GM19238 (cell line): ENCODE measurements around the gene FCSK.

Experiments used
- DNase-seq: peaks from one replicate; pipeline ENCODE4 v3.0.0; 2011; ENCODE audit warnings: low spot score; ENCODE audit not compliant: insufficient read length

FCSK gene

DNA sequence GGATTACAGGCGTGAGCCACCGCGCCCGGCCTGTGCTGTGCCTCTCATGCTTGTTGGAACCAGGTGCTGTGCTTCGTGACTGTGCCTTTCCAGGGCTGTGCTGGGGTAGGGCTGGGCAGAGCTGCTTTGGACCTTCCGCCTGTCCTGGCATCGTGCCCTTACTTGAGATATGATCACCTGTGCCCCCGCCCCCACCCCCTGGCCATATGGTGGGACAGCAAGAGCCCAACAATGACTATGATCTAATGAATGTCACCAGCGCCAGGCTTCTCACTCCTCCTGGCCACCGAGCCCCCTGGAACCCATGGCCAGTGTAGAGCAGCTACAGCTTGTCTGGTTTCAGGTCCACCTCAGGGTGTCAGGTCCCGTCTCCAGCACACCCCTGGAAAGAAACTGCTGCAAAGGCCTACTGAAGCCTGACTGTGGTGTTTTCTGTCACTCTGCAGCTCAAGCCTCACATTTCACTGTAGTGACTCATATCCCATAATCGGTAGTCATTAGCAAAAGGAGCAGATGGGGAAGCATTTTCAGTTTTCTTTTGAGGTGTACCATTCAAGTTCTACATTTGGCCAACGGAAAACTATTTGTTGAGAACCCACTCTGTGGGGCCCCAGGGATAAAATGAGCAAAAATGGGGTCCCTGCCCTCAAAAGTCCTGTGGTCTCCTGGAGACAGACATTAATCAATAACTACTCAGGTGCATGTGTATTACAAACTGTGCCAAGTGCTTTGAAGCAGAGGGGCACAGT lies 22.1 kb downstream of the FCSK start:
- peak; percentile 95 for DNase-seq

GRCh38 chr16:70478169-70478568 lies 23.8 kb downstream of the FCSK start:
- no peak for DNase-seq

GRCh38 chr16:70478912-70479341 lies 24.5 kb downstream of the FCSK start:
- no peak for DNase-seq

- DNase-seq, result no peak
Observed at GRCh38 chr16:70480127-70481105, 26.0 kb downstream of the FCSK start.

DNA sequence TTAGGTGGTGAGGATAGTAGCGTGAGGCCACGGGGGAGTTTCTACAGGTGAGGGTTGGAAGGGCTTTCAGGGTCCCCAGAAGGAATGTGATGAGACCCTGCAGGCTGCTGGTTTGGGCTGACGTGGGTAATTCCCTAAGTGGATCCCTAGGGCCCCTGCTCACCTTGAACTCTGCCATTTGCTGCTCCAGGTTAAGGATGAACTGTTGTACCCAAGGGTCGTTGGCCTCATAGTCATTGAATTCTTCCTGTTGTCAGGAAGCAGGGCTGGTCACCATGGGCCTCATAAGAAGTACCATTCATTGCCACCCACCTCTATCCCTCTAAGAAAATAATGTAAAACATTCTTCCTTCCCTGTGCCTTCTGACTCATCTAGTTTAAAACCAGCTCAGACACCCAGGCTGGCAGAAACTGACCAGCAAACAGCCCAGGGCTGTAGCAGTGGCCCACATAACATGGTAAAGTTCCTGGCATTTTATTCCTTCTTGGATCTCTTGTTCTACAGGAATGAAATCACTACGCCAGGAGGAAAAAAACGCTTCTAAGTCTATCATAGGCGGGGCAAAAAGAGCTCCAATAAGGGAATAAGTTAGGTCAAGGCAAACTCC lies 27.6 kb downstream of the FCSK start:
- DNase-seq, result no peak

GRCh38 chr16:70482624-70483023 lies 28.2 kb downstream of the FCSK start:
- no peak for DNase-seq

DNA sequence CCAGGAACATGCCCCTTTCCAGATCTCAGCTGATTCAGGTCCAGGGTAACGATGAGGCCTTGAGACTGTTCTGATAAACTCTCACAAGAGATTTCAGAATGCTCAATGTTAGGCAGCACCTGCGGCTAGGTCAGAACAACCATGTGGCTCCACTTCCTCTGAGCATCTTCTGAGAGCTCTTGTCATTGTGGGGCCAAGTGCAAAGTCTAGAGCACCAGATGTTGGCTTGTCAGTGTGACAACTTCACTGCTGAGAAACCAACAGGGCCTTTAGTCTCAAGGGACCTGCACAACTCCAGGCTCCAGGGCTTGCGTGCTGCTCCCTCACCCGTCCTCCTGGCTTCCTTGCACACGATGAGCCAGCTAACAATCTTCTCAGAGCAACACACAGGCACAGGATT lies 29.0 kb downstream of the FCSK start:
- peak; percentile 45 for DNase-seq

DNA sequence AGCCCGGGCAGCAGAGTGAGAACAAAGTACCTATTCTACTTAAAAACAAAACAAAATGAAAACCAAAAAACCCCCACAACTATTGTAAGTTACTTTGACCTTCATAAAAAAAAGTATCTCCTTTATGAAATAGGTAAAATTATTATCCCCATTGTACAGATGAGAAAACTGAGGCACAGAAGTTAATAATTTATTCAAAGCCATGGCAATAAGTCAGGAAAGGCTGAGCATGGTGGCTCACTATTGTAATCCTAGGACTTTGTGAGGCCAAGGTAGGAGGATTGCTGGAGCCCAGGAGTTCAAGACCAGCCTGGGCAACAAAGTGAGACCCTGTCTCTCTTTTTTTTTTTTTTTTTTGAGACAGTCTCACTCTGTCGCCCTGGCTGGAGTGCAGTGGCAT lies 30.5 kb downstream of the FCSK start:
- no peak for DNase-seq

GRCh38 chr16:70490261-70490660 lies 35.9 kb downstream of the FCSK start:
- no peak for DNase-seq

- no peak for DNase-seq
Observed at GRCh38 chr16:70493802-70494201, 39.4 kb downstream of the FCSK start.

DNA sequence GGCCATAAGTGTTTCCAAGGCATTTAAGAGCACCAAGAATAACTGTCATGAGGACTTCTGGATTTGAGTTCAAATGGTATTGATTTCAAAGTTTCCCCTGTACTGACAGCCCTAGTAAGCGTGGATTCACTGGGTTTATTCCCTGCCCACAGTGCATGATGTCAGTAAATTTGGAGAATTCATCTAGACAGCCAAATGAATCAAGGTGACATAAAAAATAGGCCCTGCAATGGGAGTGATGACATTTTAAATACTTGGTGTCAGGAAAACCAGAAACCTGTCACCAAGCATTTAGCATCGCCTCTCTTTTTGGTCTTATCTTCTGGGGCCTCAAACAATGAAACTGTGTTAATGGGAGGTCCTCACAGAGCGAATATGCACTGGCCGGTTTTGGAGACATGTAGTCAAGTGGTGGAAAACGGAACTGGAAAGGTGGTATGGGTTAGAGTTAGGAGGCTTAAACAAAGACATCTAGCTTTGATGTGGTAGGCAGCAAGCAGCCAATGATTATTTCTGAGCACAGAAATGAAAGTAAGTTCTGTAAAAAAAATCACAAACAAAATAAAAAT lies 39.9 kb downstream of the FCSK start:
- DNase-seq, result no peak

- DNase-seq, result no peak
Observed at GRCh38 chr16:70494777-70495176, 40.4 kb downstream of the FCSK start.

- DNase-seq, result no peak
Observed at GRCh38 chr16:70495425-70496182, 41.2 kb downstream of the FCSK start.

DNA sequence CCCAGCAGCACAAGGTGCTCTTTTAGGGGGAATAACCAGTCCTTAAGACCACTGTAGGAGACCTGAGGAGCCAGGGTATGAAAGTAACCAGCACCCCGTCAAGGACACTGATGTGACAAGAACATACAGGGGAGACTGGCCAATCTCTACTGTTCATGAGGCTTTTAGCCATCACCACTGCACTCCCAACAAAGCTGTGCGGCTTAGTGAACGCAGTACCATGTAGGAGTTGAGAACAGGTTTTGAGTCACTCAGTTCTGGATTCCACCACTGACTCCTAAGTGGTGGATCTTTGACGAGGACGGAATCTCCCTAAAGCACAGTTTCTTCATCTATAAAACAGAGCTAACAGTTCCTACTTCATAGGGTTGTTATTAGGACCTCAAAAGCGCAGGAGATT lies 42.1 kb downstream of the FCSK start:
- no peak for DNase-seq

DNA sequence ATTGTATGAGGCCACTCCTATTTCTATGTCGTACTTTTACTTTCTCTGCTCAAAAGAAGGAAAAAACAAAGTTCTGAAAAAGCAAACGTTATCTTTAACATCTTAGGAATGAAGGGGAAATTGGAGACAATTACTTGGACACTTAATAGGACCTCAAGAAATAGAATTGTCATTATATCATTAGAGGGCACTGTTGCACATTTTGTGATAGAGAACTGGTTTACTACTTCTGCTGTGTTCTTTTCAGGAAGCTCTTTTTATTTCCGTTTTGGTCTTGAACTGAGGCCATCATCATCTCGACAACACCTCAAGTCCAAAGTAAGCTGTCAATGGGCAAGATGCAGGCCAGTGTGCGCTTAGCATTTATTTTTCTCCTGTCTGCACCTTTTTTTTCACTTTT lies 54.4 kb downstream of the FCSK start:
- no peak for DNase-seq

DNA sequence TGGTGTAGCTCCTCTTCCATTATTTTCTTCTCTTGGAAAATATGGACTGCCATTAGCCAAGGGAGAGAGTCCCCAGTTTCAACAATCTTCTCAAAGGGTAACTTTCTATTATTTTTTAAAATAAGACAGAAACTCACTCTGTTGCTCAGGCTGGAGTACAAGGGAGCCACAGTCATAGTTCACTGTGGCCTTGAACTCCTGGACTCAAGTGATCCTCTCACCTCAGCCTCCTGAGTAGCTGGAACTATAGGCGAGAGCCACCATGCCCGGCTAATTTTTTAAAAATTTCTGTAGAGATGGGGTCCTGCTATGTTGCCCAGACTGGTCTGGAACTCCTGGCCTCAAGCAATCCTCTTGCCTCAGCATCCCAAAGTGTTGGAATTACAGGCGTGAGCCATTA lies 55.8 kb downstream of the FCSK start:
- no peak for DNase-seq

- DNase-seq, result no peak
Observed at GRCh38 chr16:70511833-70512232, 57.4 kb downstream of the FCSK start.

DNA sequence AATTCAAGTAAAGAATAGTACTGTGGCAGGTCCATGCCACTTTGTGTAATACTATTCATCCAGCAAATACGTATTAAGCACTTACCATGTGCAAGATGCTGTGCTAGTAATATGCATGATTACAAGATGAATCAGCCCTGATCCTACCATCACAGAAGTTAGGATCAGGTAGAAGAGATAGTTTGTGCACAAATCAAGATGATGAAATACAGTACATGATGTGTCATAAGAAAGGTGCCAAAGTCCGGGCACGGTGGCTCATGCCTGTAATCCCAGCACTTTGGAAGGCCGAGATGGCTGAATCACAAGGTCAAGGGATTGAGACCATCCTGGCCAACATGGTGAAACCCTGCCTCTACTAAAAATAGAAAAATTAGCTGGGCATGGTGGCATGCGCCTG lies 58.1 kb downstream of the FCSK start:
- no peak for DNase-seq

- no peak for DNase-seq
Observed at GRCh38 chr16:70520612-70521297, 66.4 kb downstream of the FCSK start.
